Measurements from ENCODE around the gene AIFM2.
"Not testable (repeated sequence)": the region's sequence is repeated elsewhere in the genome, so short reads cannot be mapped to it uniquely, and the experiment has no call there.

AIFM2 gene

DNA sequence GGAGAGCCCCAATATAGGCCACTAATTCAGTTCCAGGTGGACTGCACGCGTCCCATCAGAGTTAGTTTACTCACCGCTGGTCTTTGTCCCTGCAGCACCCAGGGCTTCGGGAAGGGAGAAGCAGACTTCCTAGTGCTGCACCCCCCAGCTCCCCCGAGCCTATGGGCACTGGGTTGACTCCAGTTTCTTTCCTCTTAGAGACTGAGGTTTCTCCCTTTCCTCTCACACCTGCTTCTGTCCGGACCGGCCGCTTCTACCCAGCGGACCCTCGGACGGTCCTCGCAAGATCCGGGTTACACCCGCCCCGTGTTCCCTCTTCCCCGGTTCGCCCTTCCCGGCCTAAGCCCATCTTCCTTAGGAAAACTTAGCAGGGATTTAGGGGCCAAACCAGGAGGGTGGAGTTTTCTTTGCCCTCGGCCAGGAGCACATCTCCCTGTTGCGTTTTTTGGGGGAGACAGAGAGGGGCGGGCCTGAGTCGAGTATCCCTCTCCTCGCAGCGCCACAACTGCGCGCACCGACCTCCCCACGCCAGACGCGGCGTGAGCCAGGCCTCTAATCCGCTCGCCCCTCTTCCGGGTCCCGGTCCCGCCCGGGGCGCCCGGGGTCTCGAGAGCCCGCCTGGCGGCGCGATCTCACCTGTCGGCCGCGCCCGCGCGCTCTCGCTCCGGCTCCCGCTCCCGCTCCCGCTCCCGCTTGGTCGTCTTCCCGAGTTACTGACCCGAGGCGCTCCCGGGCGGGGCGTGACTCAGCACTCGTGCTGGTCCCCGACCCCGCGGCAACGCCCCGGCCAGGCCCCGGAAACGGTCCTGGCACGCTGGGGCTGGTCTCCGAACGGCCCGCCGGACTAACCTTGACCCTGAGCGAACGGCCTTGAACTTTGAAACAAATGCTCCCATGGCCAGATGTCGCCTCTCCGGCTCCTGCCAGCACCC, at the start of gene AIFM2:
Gene AIFM2, minus strand, starts transcription at position 728 of the 932 bp plus-strand sequence. CDS start 8,741 bp downstream, outside the sequence.
- peak; percentile 73 for DNase-seq (ENCODE audit: low spot score)

DNA sequence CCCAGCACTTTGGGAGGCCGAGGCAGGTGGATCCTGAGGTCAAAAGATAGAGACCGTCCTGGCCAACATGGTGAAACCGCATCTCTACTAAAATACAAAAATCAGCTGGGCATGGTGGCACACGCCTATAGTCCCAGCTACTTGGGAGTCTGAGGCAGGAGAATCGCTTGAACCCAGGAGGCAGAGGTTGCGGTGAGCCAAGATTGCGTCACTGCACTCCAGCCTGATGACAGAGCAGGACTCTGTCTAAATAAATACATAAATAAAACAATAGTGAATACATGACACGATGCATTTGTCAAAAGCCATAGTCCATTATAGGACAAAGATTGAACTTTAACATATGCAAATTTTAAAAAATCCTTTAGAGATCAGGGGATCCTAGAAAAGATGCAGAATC, 46.6 kb upstream of the AIFM2 start:
- DNase-seq (ENCODE audit: low spot score), result not testable (repeated sequence)

DNA sequence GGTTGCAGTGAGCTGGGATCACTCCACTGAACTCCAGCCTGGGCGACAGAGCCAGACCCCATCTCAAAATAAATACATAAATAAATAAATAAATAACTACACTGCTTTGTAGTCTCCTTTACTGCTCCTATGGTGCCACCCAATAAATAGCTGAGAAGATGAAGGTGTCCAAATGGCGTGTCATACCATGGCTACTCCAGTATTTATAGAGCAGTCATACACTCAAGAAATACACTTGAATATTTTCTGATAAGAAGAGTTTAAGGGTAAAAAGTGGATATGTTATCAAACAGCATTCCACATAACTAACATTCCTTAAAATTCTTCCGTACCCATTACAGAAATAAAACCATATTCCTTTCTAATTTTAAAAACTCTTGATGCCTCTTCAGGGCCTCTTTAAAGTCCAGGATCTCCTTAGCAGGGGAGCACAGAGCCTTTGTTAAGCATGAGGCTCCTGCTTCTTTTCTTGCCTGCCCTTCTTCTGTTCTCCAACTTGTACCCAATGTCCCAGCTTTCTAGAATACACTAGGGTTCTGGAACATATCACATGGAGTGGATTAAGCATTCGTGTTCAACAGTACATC, 45.6 kb upstream of the AIFM2 start:
- no peak for DNase-seq (ENCODE audit: low spot score)

DNA sequence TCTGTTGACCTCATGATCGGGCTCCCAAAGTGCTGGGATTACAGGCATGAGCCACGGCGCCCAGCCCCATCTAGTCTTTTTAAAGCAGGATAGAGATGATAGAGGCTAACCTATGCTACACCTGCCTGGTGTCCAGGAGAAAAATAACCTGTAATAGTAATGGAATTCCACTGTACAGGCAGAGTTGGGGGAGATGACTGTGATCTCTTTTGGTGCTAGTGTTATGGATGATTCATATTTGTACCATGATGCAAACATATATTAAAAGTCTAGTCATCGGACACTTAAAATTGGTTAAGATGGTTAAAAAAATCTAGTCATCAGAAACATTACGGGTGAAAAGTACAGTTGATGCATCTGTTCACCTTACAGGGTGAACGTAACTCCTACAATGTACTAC, 43.8 kb upstream of the AIFM2 start:
- no peak for DNase-seq (ENCODE audit: low spot score)

- no peak for DNase-seq (ENCODE audit: low spot score)
These were observed 42.9 kb upstream of the AIFM2 start for GRCh38 chr10:70175516-70175915.

DNA sequence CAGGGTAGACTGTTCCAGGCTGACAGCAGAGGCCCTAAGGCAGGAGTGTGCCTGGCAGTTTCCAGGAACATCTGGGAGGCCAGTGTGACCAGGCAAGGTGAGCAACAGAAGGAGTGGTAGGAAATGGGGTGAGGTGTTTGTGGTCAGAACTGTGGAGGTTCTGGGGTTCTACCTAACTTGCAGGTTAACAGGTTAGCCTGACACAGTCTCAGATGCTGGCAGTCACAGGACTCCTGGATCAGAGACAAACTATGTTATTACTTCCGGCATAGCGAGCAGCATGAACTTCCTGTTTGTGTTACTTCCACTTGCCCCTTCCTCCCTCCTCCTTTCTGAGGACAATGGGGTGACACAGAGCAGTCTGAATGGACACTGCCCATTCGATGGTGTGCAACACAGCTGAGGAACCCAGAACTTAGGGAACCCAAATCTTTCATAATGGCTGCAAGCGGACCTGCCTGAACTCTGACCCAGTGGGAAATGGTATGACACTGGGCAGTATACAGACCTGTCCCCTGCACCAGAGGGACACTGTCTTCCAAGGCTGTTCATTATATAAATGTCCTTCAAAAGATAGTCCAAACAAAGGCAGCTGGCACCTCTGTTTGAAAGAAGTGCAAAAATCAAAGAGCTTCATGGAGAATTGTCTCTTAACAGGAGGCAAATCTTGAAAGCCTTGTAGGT, 41.6 kb upstream of the AIFM2 start:
- no peak for DNase-seq (ENCODE audit: low spot score)

- peak; percentile 74 for DNase-seq (ENCODE audit: low spot score)
These were observed 37.2 kb upstream of the AIFM2 start for GRCh38 chr10:70169649-70170364.

- DNase-seq (ENCODE audit: low spot score), result no peak
These were observed 36.4 kb upstream of the AIFM2 start for GRCh38 chr10:70169011-70169410.

- DNase-seq (ENCODE audit: low spot score), result no peak
These were observed 34.6 kb upstream of the AIFM2 start for GRCh38 chr10:70167246-70167645.

- DNase-seq (ENCODE audit: low spot score), result no peak
These were observed 33.8 kb upstream of the AIFM2 start for GRCh38 chr10:70166394-70166793.

DNA sequence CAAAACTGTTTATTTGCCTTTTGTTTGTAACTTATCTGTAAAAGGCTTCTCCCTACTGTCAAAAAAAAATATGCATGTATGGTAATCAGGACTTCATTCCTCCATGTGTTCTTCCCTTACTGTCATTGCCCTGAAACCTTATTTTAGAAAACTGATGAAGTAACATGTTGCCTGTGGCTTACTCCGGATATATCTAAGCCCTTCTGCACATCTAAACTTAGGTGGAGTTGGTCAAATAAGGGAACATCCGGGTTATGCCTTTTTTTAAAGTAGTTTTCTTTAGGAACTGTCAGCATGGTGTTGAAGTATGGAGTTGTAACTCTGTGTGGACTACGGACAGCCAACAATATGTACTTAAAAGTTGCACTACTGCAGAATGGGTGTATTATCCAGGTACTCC, 31.5 kb upstream of the AIFM2 start:
- DNase-seq (ENCODE audit: low spot score), result no peak

- DNase-seq (ENCODE audit: low spot score), result no peak
These were observed 30.8 kb upstream of the AIFM2 start for GRCh38 chr10:70163448-70163847.

GRCh38 chr10:70162892-70163201, 30.2 kb upstream of the AIFM2 start:
- DNase-seq (ENCODE audit: low spot score), result no peak

GRCh38 chr10:70162151-70162891, 29.7 kb upstream of the AIFM2 start:
- DNase-seq (ENCODE audit: low spot score), result no peak

DNA sequence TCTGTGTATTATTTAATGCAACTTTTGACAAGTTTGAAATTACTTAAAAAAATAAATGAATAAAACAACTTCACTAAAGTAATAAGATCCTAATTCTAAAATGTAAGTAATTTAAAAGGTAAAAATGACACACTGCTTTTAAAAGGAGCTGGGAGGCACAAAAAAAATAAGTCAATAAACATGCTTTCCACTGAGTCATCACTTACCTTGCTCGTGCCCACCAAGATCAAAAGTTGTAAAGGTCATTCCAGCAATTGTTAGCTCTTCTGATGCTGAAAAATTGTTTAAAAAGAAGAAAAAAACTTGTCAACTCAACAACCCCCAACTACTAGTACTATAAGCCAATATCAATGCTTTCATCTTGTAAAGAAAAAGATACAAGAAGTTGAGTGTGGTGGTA, 28.2 kb upstream of the AIFM2 start:
- DNase-seq (ENCODE audit: low spot score), result no peak

DNA sequence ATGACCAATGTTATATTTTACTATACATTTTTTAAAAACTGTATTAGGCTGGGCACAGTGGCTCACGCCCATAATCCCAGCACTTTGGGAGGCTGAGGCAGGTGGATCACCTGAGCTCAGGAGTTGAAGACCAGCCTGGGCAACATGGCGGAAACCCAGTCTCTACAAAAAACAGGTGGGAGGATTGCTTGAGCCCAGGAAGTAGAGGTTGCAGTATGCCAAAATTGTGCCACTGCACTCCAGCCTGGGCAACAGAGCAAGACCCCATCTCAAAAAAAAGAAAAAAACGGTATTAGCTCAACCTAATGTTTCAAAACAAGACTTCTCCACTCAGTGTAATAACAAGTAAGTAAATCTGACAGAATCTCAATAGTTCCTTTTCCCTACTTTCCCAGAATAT, 26.7 kb upstream of the AIFM2 start:
- DNase-seq (ENCODE audit: low spot score), result not testable (repeated sequence)

DNA sequence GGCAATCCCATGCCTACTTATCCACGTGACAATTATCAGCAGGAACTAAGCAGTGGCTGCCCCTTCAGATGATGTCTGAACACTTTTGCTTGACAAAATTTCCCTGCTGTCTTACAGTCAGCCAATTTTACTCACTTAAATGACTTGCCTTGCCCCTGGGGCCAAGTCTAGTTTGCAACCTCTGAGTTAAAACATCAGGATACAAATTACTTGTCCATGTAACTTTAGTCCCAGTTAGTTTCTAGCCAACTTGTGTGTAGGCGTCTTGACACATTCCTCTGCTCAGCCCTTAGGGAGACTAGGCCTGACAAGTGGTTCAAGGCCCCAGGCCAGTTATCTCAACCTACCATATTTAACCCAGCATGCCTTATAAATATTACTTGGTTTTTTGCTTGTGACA, 25.5 kb upstream of the AIFM2 start:
- no peak for DNase-seq (ENCODE audit: low spot score)

GRCh38 chr10:70155255-70155838, 22.7 kb upstream of the AIFM2 start:
- DNase-seq (ENCODE audit: low spot score), result no peak

- no peak for DNase-seq (ENCODE audit: low spot score)
These were observed 15.9 kb upstream of the AIFM2 start for GRCh38 chr10:70148516-70148915.

GRCh38 chr10:70147259-70147625, 14.6 kb upstream of the AIFM2 start:
- DNase-seq (ENCODE audit: low spot score), result no peak

GRCh38 chr10:70146489-70147258, 14.0 kb upstream of the AIFM2 start, which contains the start of gene TYSND1:
TSS of gene TYSND1 (minus strand) at chr10:70146700. CDS start at chr10:70146586, 114 bp downstream.
- DNase-seq (ENCODE audit: low spot score), result peak; percentile 98
